CD4-positive, alpha-beta T cell treated with Interleukin-17A for 4 hours (primary cell): ENCODE measurements around the gene HECW1.
"Not testable (repeated sequence)": the region's sequence is repeated elsewhere in the genome, so short reads cannot be mapped to it uniquely, and the experiment has no call there.

Experiments
- DNase-seq: peaks from one replicate; pipeline ENCODE4 v3.0.0-alpha.2; 2020; ENCODE audit warnings: mixed read lengths

Gene HECW1

DNA sequence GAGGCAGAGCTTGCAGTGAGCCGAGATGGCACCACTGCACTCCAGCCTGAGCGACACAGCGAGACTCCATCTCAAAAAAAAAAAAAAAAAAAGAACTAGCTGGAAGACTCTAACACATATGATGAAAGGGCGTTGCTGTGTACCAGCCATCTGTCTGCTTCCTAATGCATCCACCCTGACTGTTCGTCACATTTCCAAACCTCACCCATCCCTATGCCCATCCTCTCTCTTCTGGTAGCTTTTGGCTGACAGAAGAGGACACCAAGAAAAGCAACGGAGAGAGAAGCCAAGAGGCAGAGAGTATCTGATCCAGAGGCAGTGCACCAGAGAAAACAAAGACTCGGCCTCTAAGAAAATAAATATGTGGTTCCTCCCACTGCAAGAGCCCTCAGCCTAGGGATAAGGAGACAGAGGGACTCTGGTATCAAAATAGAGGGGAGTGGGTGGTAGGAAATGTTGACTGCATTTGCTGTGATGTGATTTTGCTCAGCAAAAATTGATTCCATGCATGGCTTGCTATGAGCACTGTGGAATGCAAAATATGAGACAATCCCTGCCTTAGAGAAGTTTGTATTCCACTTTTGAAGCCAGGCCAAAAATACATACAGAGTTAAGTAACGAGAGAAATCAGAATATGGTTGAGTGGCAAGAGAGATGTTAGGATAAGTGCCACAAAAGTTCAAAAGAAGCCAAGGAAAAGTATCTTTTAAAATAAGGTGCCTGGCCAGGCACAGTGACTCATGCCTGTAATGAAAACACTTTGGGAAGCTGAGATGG, 369.6 kb downstream of the HECW1 start:
- no peak for DNase-seq

DNA sequence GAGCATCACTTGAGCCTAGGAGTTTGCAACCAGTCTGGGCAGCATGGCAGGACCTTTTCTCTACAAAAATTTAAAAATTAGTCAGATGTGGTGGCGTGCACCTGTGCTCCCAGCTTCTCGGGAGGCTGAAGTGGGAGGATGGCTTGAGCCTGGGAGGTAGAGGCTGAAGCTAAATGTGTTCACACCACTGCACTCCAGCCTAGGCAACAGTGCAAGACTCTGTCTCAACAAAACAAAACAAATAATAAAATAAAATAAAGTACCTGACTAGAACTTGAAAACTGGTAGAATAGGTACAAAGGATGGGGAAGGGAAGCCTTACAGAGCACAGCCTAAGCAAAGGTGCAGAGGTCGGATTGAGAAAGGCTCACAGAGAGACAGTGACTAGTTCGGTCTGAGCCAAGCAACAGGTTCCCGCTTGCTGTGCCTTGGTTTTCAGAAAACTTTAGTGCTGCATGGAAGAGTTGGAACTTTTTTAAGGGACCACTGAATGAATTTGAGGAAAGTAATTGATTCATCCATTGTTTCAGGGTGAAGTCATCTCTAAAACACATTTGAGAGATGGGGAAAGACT, 370.3 kb downstream of the HECW1 start:
- no peak for DNase-seq

DNA sequence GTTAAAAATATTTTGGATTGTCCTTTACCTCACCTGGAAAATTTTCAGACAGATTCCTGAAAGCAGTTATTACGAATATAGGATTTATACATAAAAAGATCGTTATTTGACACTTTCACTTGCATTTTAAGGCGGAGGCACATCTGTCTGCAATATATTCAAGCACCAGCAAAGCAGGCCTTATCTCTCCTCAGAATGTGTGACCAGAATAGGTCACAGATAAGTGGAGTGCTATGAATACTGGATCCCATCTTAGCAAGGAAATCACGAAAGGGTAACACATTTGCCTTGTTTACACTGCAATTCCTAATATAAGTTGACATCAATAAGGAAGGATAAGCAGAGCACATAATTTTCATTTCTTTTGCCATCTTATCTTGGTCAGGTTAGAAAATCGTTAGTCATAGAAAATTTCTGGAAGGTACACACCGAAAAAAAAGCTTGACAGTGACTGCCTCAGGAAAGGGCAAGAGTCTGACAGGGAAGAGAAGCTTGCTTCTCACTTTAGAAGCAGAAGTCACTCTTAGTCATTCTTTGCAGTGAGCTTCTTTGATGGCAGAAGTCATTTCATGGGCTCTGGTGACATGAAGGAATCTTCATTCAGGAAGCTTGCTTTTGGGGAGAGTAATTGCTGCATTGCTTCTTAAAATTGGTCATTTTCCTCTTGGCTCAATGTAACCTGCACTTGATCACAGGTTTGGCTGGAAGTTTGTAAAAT, 372.4 kb downstream of the HECW1 start:
- DNase-seq: no peak

DNA sequence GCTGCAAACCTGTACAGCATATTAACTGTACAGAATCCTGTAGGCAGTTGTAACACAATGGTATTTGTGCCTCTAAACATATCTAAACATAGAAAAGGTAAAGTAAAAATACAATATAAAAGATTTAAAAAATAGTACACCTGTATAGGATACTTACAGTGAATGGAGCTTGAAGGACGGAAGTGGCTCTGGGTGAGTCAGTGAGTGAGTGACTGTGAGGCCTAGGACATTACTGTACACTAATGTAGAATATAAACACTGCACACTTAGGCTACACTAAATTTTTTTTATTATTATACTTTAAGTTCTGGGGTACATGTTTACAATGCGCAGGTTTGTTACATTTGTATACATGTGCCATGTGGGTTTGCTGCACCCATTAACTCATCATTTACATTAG, 373.1 kb downstream of the HECW1 start:
- no peak for DNase-seq

DNA sequence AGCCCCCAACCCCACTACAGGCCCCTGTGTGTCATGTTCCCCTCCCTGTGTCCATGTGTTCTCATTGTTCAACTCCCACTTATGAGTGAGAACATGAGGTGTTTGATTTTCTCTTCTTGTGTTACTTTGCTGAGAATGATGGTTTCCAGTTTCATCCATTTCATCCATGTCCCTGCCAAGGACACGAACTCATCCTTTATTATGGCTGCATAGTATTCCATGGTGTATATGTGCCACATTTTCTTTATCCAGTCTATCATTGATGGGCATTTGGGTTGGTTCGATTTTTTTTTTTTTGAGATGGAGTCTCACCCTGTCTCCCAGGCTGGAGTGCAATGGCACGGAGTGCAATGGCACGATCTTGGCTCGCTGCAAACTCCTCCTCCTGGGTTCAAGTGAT, 373.6 kb downstream of the HECW1 start:
- not testable (repeated sequence) for DNase-seq

DNA sequence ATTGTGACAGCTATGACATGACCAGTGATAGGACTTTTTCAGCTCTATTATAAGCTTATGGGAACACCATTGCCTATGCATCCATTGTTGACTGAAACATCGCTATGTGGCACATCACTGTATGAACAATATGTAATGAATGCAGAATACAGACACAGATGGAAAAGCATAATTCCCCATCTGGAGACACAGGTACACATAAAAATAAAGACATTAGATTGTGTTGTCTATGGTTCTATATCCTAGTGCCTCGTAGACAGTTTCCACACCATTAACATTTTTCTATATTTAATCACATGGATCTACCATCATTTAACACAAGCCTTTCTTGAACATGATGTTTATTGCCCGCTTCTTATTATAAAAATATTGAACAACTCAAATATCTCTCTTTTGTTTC, 374.2 kb downstream of the HECW1 start:
- DNase-seq: no peak

DNA sequence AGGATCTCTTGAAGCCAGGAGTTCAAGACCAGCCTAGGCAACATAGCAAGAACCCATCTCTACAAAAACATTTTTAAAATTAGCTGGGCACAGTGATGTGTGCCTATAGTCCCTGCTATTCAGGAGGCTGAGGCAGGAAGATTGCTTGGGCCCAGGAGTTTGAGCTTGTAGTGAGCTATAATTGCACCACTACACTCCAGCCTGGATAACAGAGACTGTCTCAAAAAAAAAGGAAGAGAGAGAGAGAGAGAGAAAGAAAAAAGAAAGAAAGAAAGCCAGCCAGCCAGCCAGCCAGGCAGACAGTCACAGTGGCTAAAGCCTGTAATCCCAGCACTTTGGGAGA, 375.3 kb downstream of the HECW1 start:
- DNase-seq: no peak

DNA sequence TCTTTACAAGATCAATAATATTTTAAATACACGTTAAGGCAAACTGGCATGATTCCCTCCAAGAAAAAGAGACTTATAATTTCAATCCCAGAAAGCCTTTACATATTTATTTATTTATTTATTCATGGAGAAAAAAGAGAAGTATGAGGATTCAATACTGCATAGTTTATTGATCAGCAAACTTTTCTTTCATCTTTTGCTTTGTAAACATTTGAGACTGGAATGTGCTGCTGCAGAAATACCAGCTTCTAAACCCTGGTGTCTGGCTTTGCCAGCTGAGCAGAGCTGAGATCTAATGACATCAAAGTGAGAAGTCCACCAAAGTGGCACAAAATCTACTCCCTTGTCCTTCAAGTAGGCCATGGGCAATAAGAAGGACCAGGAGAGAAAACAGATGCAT, 376.8 kb downstream of the HECW1 start:
- DNase-seq: no peak

DNA sequence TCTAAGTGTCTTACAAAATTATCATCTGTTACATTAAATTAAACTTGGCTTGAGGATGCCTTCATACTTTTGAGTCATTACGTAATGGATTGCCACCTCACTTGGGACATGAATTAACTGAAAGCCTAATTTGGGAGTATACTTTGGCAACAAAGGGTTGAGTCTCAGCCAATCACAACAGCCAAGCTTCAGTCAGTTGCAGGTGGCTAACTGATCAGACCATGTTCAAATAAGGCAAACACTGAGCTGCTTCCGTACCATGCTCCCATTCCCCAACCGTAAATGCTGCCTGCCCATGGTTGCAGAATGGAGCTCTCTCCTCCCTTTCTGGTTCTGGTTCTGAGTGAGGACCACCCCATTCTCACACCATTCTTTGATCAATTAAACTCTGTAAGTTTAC, 377.6 kb downstream of the HECW1 start:
- no peak for DNase-seq

DNA sequence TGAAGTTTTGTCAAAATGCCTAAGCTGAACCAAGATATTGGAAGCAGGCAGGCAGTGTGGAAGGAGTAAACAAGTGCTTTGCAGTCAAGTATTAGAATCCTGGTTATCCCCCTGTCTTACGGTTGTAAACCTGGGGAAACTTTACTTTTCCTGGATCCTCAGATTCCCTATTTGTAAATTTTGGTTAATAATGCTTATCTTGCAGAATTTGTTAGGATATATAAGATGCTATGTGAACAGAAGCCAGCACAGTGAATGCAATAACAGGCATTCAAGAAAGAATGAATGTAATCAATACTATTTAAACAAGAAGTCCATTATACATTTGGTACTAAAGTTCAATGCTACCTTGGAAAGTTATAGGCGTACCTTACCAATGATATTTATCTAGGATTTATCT, 378.7 kb downstream of the HECW1 start:
- DNase-seq: no peak

DNA sequence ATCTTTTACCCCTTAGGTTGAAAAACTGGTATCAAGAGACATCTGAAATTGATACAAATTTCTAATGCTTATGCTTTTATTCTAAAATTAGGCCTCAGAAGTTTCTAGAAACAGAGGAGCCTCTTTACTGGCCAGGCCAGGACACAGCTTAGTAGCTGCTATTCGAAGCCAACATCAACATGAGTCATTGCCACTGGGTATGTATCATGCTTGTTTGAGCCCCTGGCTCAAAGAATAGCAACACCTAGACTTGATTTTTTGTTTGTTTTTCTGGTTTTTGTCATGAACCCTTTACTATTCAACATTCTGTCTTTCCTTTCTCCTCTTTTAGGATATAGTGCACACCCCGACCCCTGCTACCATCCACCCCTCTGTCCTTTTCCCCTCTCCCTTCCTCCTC, 379.5 kb downstream of the HECW1 start:
- no peak for DNase-seq

DNA sequence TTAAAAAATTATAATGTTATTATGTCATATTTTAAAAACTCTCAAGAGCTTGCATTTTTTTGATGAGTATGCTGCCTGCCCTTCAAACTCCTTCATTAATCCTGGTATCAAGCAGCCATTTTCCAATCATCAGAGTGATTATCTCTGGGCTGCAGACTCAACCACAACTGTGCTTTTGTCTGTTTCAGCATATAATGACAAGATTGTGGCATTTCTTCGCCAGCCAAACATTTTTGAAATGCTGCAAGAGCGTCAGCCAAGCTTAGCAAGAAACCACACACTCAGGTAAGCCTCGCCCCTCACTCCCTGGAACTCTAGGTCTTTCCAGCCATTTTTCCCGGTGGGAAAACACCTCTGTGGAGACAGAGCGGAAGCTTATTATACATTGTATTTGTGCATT, 380.4 kb downstream of the HECW1 start:
- no peak for DNase-seq

DNA sequence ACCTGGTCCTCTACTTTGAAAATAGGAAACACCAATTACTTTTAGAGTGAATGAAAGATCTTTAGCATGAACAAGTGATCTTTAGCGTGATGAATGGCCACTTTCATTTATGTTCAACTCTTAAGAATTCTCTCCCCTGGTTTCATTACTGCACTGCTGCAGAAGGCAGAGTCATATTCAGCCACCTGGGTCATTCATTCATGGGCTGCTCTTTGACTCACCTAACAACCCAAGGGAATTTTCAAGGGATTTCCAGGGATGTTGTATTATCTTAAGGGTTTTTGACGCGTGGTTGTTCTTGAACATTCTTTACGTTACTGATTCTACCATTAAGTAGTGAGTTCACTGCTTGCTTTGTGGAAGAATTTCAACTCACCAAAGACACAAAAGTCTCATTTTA, 383.1 kb downstream of the HECW1 start:
- DNase-seq: no peak

DNA sequence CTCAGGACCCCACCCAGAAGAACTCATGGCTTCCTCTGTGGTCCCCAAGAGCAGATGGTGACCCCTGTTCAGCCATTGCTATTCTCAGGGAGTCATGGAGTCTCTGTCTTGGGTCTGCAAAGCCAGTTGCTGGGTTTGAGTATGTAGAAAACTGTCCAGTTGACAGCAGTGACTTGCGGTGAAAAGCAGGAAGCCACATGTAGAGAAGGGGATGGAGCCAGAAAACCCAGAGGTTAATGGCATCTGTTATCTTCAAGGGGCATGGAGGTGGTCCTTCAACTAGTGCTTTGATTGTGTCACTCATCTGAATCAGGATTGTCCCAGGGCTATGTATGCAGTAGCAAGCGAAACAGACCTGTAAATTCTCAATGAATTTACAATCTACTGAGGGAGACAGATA, 384.1 kb downstream of the HECW1 start:
- no peak for DNase-seq

DNA sequence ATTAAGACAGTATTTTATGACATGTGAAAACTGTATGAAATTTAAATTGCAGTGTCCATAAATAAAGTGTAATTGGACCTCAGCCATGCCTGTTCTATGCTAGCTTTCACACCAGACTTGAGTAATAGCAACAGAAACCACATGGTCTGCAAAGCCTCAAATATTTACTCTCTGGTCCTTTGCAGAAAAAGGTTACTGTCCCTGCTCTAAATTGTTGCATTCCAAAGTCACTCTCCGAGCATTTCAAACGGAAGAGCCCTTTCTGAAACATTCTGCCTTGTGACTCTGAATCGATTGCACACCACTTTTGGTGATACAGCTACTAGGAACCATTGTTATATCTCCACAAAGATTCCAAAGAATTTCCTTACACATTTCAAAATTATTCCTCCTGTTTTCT, 389.4 kb downstream of the HECW1 start:
- DNase-seq: no peak

DNA sequence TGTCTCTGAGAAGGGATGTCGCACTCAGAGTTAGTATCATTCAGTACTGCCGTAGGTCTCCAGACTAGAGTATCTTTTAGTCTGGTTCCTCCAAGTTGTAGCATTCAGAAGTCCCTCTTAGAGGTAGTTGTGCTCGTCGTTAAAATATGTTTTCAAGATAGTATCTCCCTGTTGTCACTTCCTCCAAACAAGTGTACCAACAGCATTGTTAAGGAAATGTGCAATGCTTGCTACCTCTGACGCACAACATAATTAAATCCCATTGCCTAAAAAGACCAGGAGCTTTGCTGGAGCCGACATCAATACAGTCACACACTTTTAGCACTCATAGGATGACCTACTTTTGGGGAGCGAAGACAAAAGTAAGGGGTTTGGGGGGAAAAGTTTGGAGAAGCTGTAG, 390.5 kb downstream of the HECW1 start:
- DNase-seq: no peak

DNA sequence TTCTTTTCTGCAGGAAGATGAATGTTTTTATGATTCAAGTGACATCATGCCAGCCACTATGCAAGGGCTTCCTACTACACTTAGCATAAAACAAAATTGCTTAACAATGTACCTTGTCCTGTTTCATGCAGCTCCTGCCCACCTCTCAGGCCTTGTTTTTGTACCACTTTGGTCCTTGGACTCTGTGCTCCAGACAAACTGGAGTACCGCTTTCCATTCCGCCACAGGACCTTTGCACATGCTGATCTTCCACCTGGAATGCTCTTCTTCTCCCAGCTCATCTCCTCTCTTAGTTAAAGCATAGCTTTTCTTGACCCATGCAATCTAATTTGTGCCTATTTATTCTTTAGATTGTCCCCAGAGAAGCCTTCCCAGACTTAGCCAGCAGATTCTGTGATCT, 393.0 kb downstream of the HECW1 start:
- DNase-seq: no peak

DNA sequence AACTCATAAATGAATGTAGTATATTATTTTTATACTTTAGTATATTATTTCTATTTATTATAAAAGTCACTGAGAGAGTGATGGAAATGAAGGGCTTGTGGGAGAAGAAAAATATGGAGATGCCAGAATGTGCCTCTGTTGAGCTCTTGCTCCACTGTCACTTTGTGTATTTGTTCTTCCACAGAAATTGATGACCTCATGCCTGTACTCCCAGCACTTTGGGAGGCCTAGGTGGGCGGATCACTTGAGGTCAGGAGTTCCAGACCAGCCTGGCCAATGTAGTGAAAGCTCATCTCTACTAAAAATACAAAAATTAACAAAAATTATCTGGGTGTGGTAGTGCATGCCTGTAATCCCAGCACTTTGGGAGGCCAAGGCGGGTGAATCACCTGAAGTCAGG, 394.0 kb downstream of the HECW1 start:
- no peak for DNase-seq

DNA sequence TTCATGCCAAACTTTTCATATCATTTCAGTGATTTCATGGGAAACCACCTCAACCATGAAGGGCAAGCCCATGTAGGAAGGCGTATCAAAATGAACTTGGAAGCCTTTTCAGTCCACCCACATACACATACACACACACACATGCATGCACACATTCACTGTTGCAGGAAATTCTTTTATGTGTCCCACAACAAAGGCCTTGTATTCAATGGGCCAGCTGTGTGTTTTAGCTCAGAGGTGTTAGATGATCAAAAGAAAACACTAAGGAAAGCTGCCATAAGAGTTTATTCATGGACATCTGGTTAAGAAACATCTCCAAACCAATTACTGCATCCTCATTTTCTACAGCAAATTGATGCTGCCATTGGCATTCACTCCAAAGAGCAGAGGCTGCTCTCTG, 396.0 kb downstream of the HECW1 start:
- DNase-seq: no peak

DNA sequence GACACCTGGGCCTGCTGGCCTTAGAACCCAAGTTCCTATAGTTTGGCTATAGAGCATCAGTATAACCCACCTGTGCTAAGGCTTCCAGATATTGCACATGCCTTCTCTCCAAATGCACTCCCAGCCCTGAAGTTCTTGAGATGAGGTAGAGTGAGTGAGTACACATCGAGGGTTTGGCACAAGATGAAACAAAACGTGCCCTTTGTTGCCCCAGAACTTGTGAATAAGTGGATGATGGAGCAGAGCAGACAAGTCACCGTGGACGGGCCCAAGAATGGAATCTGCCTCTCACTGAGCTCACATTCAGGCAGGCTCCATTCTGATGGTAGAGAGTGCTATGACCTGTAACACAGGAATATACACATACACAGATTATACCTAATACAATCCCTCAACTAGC, 397.5 kb downstream of the HECW1 start:
- DNase-seq: no peak

DNA sequence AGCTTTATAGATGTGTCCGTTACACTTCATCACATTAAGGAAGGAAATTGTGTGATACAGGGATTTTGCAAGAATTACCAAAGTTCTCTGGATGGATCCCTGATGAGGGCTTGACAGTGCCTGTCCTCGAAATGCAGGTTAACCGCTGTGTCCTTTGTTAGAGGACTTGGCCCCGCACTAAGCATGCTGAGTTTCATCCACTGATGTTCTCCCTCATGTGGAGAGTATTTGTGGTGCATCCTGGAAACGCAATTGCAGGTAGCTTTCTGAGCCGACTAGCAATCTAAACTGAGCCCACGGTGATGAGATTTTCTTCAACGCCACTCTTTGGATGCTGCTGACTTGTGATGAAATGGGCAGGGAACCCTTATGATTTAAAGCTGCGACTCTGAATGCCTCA, 398.6 kb downstream of the HECW1 start:
- no peak for DNase-seq

DNA sequence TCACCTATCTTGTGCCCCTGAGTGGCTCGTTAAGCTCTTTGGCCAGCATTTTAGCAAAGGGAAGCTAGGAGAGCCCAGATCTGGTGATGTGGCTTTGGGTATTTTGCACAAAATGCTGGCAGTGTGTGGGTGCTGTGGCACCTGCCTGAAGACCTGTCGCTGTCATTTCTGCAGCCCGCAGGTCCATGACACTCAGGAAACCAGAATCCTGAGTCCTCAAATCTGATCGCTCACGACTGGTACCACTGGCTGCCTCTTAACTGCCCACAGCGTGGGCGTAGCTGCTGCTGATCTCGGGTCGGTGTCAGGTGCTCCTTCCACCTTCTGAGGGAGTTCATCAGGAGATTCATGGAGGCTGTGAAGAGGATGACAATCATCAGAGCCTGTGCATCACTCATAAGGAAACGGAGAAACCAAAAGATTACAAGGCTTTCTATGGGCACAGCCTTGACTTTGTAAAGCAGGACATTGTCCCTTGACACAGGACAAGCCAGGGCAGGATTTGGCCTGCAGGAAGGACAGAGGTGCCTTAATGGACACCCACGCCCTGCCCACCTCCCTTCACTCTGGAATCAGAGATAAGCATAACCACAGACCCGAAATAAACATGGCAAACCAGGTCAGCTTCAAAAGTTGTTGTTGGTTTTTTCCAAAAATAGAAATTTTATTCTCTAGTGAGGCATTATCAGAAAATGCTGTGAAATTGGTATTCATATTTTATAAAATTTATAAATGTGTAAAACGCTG, 399.5 kb downstream of the HECW1 start:
- DNase-seq: no peak

DNA sequence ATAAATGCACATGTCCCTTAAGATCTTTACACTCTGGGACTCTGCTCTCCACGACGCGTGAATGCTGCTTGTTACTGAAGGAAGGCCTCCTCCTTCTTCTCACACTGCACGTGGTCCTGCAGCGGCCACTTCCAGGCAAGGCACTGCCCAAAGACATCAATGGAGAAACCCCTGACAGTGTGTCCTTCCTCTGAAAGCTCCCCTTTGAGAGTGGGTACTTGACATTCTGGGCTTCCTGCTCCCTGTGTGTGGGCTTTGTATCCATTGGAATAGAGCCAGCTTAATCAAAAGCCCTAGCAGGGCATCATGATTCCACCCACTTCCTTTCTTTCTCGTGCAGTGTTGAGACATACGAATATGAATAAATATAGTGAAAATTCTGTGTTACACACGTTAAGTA, 400.8 kb downstream of the HECW1 start:
- DNase-seq: no peak
